Common myeloid progenitor, CD34-positive (primary cell): ENCODE measurements around the gene BACH2.

Experiments used
- CTCF ChIA-PET: fragments of 350-600 bp; sonication (Branson Sonifier 250); formaldehyde crosslinking; loops from one replicate; lab custom pipeline; 2021; ENCODE audit warnings: antibody characterized with exemption; lab: Charles Lee
- POLR2A ChIA-PET: fragments of 350-600 bp; sonication (Branson Sonifier 250); formaldehyde crosslinking; loops from one replicate; lab custom pipeline; 2021; ENCODE audit warnings: antibody characterized with exemption; lab: Charles Lee
- DNase-seq, 3 donors: peaks; one replicate each; pipeline versions ENCODE4 v3.0.0 to v3.0.0-alpha.2; 2013
- H3K27ac ChIP-seq, 2 experiments: 1 replicate in 1 of 2; 2 replicates in 1 of 2; pipeline ENCODE4 v1.7.0; 2013; ENCODE audit warnings: inconsistent platforms in 2 of 2, low read length in 2 of 2, mild to moderate bottlenecking in 2 of 2, low read depth in 1 of 2, moderate library complexity in 1 of 2; ENCODE audit not compliant: severe bottlenecking in 2 of 2, insufficient read depth in 1 of 2, poor library complexity in 1 of 2
- H3K27me3 ChIP-seq, 5 experiments: replicated peaks in 2 of 5; 1 replicate in 3 of 5; 2 replicates in 2 of 5; pipeline versions ENCODE4 v1.6.1 to v1.7.0; 2013; ENCODE audit warnings: low read length in 4 of 5, mild to moderate bottlenecking in 2 of 5, moderate library complexity in 2 of 5, inconsistent platforms in 1 of 5; ENCODE audit not compliant: insufficient read depth in 5 of 5, control insufficient read depth in 4 of 5
- H3K36me3 ChIP-seq, 4 experiments: 1 replicate in 2 of 4; 2 replicates in 2 of 4; pipeline versions ENCODE4 v1.6.1 to v1.7.0; 2013; ENCODE audit warnings: low read length in 3 of 4, control low read depth in 1 of 4, mild to moderate bottlenecking in 1 of 4; ENCODE audit not compliant: control insufficient read depth in 4 of 4, insufficient read depth in 4 of 4
- H3K4me1 ChIP-seq, 4 experiments: 1 replicate in 3 of 4; 2 replicates in 1 of 4; pipeline versions ENCODE4 v1.6.1 to v1.7.1; 2013; ENCODE audit warnings: low read length in 3 of 4, mild to moderate bottlenecking in 3 of 4, control low read depth in 1 of 4, inconsistent platforms in 1 of 4, moderate library complexity in 1 of 4; ENCODE audit not compliant: control insufficient read depth in 4 of 4, insufficient read depth in 4 of 4; ENCODE audit errors: control extremely low read depth in 1 of 4
- H3K4me3 ChIP-seq, 7 experiments: 1 replicate in 4 of 7; 2 replicates in 3 of 7; pipeline versions ENCODE4 v1.5.1 to v1.7.0; 2013; ENCODE audit warnings: mild to moderate bottlenecking in 7 of 7, low read length in 6 of 7, moderate library complexity in 6 of 7, inconsistent platforms in 2 of 7, low read depth in 2 of 7, control low read depth in 1 of 7; ENCODE audit not compliant: insufficient read depth in 4 of 7, control insufficient read depth in 1 of 7; ENCODE audit errors: extremely low read depth in 1 of 7
- H3K9me3 ChIP-seq, 5 experiments: 1 replicate in 4 of 5; 2 replicates in 1 of 5; pipeline versions ENCODE4 v1.6.1 to v1.7.1; 2013; ENCODE audit warnings: low read length in 4 of 5, mild to moderate bottlenecking in 2 of 5, inconsistent platforms in 1 of 5, low read depth in 1 of 5, moderate library complexity in 1 of 5; ENCODE audit not compliant: control insufficient read depth in 4 of 5, insufficient read depth in 2 of 5; ENCODE audit errors: control extremely low read depth in 1 of 5
- WGBS: methylation state at CpG from one replicate; pipeline ENCODE4 v1.1.5; 2013; ENCODE audit not compliant: insufficient coverage; 5-methylcytosine and 5-hydroxymethylcytosine counted together

The BACH2 gene

DNA sequence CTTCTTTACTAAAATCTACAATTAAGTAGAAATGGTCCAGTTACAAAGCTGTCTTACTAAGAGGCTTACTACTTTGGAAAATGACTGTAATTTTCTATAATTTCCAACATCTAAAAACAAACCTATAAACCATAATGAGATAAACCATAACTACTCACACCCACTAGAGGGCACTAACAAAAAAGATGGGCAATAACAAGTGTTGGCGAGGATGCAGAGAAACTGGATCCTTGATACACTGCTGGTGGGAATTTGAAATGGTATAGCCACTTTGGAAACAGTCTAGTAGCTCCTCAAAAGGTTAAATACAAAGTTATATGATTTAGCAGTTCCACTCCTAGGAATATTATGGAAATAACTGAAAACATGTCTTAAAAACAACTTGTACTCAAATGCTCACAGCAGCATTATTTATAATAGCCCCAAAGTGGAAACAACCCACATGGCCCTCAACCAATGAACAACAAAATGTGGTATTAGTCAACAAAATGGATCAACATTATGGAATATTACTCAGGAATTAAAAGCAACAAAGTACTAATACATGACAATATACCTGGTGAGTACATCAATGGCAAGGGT is 351.7 kb downstream of the BACH2 start:
- Histone ChIP-seq H3K36me3 (peaks cover 0 to 7% (median 5%) of the 10 kb centered on the region in 4 experiments), H3K27ac (no peak overlapping the region), H3K27me3 (no peaks in the 10 kb centered on the region), H3K4me3 (no peak overlapping the region), H3K9me3 (no peaks in the 10 kb centered on the region), H3K4me1 (no peaks in the 10 kb centered on the region)
- no CpG with 5 or more reads among the region's 1 CpG for WGBS
- ChIA-PET POLR2A (no interaction called here), CTCF (interaction anchor here (2.9 to 9.6 kb wide), 2 partner anchors 27 to 533 kb away, joined by 11 to 153 read pairs; no protein-coding TSS in a partner anchor)
- DNase-seq, result peak in 2 of 3 donors; percentile 26 to 33

DNA sequence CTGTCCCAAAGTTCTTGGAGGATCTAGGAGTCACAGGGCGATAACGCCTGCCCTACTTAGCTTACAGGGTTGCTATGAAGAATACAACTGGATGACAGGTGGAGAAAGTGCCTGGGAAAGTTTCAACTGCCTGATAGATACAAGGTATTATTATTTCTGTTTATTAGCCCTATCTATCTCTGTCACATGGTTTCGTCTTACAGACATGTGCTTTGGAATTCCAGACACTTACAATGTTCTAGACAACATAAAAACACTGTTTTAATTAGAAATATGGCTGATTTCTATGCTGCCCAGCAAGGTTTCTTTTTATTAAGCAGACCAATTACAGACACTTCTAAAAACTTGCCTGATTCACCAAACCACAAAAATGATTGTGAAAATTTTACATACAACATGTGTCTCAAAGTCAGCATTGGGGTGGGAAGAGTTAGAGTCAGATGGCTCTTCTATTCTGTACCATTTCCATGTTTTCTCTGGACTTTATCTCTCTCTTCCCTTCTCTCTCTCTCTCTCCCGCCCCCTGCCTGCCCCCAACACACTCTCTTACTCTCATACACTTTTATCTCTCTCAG is 352.4 kb downstream of the BACH2 start:
- ChIA-PET POLR2A (no interaction called here), CTCF (interaction anchor here (1.5 to 9.6 kb wide), 6 partner anchors 8 to 534 kb away, joined by 3 to 153 read pairs (median 6); no protein-coding TSS in a partner anchor)
- Histone ChIP-seq H3K27me3 (no peaks in the 10 kb centered on the region), H3K36me3 (peaks cover 0 to 4% (median under 1%) of the 10 kb centered on the region in 4 experiments), H3K4me3 (no peak overlapping the region), H3K4me1 (no peaks in the 10 kb centered on the region), H3K27ac (no peak overlapping the region), H3K9me3 (no peaks in the 10 kb centered on the region)
- 96% methylated on average over 3 of the region's 4 CpGs for WGBS
- DNase-seq, result no peak

DNA sequence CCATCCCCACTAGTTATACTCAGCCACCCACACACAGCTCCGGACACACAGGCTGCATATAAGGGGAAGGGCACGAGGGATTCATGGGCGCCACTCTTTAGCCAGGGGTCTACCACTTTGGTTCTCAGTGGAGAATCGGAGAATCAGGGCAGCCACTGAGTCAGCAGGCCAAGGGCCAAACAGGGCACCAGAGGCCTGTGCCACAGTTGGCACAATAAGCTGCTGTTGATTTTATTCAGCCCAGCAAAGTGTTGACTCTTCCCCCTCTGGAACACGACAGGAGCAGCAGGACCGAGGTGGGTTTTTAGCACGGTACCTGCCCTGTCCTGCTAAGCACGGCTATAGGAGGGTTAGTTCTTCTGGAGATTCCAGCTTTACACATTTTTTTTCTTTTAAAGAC is 354.0 kb downstream of the BACH2 start:
- WGBS, result 98% methylated on average over 7 of the region's 8 CpGs
- Histone ChIP-seq H3K4me1 (no peaks in the 10 kb centered on the region), H3K27ac (no peak overlapping the region), H3K4me3 (no peak overlapping the region), H3K27me3 (no peaks in the 10 kb centered on the region), H3K9me3 (no peaks in the 10 kb centered on the region), H3K36me3 (peaks cover 0 to 2% (median 0%) of the 10 kb centered on the region in 4 experiments)
- no peak for DNase-seq
- ChIA-PET CTCF (interaction anchor here (0.8 to 9.6 kb wide), 8 partner anchors 12 to 536 kb away, joined by 3 to 153 read pairs (median 4); no protein-coding TSS in a partner anchor), POLR2A (no interaction called here)

DNA sequence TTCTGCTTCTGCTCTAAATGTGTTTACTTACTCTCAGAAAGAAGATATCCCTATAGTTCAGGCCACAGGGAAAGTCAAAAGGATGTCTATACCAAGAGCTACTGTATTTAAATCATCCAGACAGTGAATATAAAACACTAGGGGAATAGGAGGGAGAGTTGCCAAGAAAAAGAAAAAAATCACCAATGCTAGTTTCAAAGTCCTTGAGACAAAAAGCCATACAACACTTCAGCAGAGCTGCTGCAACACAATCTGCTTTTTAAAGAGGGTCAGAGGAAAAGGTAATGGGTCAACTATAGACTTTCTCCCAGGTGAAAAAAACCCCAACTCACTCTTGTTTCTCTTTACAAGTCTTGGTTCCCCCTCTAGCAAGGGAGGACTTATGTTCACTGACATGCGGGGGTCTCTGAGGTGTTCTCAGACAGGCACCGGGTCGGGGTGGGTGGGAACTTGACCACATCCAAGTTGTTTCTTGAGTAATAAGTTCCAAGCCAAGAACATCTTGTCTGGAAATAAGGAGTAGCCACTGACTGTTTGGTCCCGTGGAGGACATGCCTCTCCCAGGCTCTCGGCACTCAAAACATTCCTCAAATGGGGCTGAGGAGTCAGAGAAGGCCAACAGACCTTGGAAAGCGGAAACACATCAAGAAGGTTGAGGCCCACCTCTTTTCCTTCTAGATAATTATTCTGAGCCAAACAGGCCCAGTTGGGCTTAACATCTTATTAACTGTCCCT is 354.7 kb downstream of the BACH2 start:
- no peaks in the 10 kb centered on the region for H3K9me3 ChIP-seq
- H3K36me3 ChIP-seq, result peaks cover 0 to 3% (median 1%) of the 10 kb centered on the region in 4 experiments
- no peaks in the 10 kb centered on the region for H3K4me1 ChIP-seq
- H3K27me3 ChIP-seq, result no peaks in the 10 kb centered on the region
- H3K4me3 ChIP-seq, result no peak overlapping the region
- WGBS, result 93% methylated on average over 5 of the region's 6 CpGs
- POLR2A ChIA-PET, result no interaction called here
- CTCF ChIA-PET, result interaction anchor here (0.8 to 9.6 kb wide), 16 partner anchors 9 to 548 kb away, joined by 3 to 153 read pairs (median 5); no protein-coding TSS in a partner anchor
- no peak overlapping the region for H3K27ac ChIP-seq
- DNase-seq, result no peak

DNA sequence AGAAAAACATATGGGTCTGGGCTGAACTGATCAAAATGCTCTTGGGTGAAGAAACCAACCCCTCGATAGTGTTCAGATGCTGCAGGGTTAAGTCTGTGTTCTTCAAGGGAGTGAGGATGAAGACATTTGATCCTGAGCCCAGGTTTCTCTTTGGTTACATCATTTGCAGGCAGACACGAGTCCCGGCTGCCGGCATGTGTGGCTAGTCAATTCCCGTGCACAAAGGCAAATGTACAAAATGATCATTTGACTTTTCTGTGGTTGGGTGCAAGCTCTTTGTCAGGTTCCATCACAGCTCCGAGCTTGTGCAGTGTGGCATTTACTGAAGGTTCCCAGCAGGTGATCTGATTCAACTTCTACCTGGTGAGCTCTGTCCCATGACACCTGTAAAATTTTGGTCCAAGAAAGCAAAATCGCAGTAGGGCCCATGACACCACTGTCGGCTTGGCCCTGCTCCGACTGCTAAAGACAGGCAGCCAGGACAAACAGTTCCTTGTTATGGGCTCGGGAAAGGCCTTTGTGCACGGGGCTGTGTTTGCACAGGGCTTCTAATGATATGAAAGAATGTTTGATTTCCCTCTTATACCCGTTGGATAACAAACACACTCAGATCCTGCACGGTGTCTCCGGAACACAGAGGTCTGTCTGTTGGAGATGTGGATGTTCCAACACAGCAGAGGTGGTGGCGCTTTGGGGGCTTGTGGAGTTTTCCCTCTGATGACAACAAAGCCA is 355.4 kb downstream of the BACH2 start:
- WGBS, result over 99% methylated on average over 12 of the region's 15 CpGs
- H3K4me1 ChIP-seq, result no peaks in the 10 kb centered on the region
- no peaks in the 10 kb centered on the region for H3K27me3 ChIP-seq
- H3K36me3 ChIP-seq, result peaks cover 0 to 7% (median 1%) of the 10 kb centered on the region in 4 experiments
- H3K27ac ChIP-seq, result no peak overlapping the region
- H3K9me3 ChIP-seq, result no peaks in the 10 kb centered on the region
- CTCF ChIA-PET, result interaction anchor here (0.6 to 9.6 kb wide), 43 partner anchors 9 to 628 kb away, joined by 3 to 153 read pairs (median 4); partner anchors contain the start of gene MDN1
- POLR2A ChIA-PET, result interaction anchor here (1.1 kb wide), 1 partner anchor 538 kb away, joined by 3 read pairs; no protein-coding TSS in a partner anchor
- DNase-seq, result no peak
- no peak overlapping the region for H3K4me3 ChIP-seq

DNA sequence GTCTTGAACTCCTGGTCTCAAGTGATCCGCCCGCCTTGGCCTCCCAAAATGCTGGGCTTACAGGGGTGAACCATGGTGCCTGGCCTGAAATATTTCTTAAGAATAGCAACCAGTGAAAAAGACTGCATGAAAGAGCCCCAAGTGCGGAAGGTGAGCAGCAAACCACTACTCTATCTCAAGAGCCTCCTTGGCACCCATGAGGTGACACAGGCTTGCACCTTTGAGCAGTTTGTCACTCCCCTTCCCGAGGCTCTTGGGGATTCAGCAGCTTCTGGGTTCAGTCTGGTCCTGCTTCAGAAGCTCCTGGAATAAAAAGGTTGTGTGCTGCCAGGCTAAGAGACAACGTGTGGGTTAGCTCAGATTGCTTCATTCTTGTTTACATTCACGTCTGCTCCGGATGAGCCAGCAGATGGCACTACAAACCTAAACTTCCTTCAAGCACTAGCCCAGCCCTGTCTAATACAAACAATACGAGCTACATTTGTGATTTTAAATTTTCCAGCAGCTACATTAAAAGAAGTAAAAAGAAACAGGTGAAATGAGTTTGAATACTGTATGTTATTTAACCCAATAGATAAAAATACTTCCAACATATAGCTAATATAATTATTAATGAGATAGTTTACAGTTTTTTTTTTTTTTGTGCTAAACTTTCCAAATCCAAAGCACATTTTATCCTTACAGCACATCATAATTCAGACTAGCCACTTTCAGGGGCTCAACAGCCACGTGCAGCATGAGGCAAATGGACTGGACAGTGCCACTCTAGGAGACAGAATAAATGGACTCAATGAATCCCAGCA is 356.2 kb downstream of the BACH2 start:
- peak; percentile 76 to 90 (median 86) for DNase-seq
- H3K36me3 ChIP-seq, result peaks cover 0 to 7% (median 1%) of the 10 kb centered on the region in 4 experiments
- no peaks in the 10 kb centered on the region for H3K27me3 ChIP-seq
- H3K4me1 ChIP-seq, result no peaks in the 10 kb centered on the region
- H3K4me3 ChIP-seq, result no peak overlapping the region
- POLR2A ChIA-PET, result interaction anchor here (1.1 kb wide), 1 partner anchor 539 kb away, joined by 3 read pairs; no protein-coding TSS in a partner anchor
- H3K9me3 ChIP-seq, result no peaks in the 10 kb centered on the region
- CTCF ChIA-PET, result interaction anchor here (0.6 to 9.6 kb wide), 48 partner anchors 9 to 635 kb away, joined by 3 to 153 read pairs (median 4); partner anchors contain the start of gene MDN1
- WGBS, result 37% methylated on average over 7 of the region's 9 CpGs
- no peak overlapping the region for H3K27ac ChIP-seq
